SKM-1 treated with dmso at 0.1 percent for 144 hours (cell line): ENCODE measurements around the gene RIF1.
A peak's percentile ranks its signal among the peaks of the same experiment; 100 is the strongest.
"Not testable (repeated sequence)": the region's sequence is repeated elsewhere in the genome, so short reads cannot be mapped to it uniquely, and the experiment has no call there.

Source experiments
- DNase-seq: peaks from one replicate; lab custom pipeline; 2025; ENCODE audit not compliant: unreplicated experiment; lab: John Stamatoyannopoulos, UW

Gene RIF1

GRCh38 chr2:151408788-151409600 is 708 bp upstream of the RIF1 start:
- no peak for DNase-seq

GRCh38 chr2:151410485-151410834 is 758 bp downstream of the RIF1 start:
- peak; percentile 9 for DNase-seq

- no peak for DNase-seq
Measured at GRCh38 chr2:151417650-151418049, 7.9 kb downstream of the RIF1 start.

- DNase-seq: not testable (repeated sequence)
Measured at GRCh38 chr2:151421681-151422080, 12.0 kb downstream of the RIF1 start.

GRCh38 chr2:151422917-151423439 is 13.3 kb downstream of the RIF1 start:
- DNase-seq: no peak

- DNase-seq: no peak
Measured at GRCh38 chr2:151423760-151424159, 14.1 kb downstream of the RIF1 start.

GRCh38 chr2:151437630-151438029 is 27.9 kb downstream of the RIF1 start:
- DNase-seq: peak; percentile 5

GRCh38 chr2:151438506-151438905 is 28.8 kb downstream of the RIF1 start:
- DNase-seq: no peak

- no peak for DNase-seq
Measured at GRCh38 chr2:151439127-151439526, 29.4 kb downstream of the RIF1 start.

- DNase-seq: no peak
Measured at GRCh38 chr2:151459358-151459757, 49.7 kb downstream of the RIF1 start.

- no peak for DNase-seq
Measured at GRCh38 chr2:151465771-151466170, 56.1 kb downstream of the RIF1 start.

- no peak for DNase-seq
Measured at GRCh38 chr2:151470556-151470955, 60.9 kb downstream of the RIF1 start.

GRCh38 chr2:151472966-151473365 is 63.3 kb downstream of the RIF1 start:
- DNase-seq: no peak

- DNase-seq: peak; percentile 20
Measured at GRCh38 chr2:151475071-151475470, 65.4 kb downstream of the RIF1 start.

GRCh38 chr2:151476287-151476686 is 66.6 kb downstream of the RIF1 start:
- no peak for DNase-seq

- no peak for DNase-seq
Measured at GRCh38 chr2:151478011-151478410, 68.3 kb downstream of the RIF1 start.

GRCh38 chr2:151481744-151482143 is 72.0 kb downstream of the RIF1 start:
- no peak for DNase-seq

GRCh38 chr2:151482171-151482725 is 72.5 kb downstream of the RIF1 start:
- no peak for DNase-seq

- no peak for DNase-seq
Measured at GRCh38 chr2:151483546-151483945, 73.8 kb downstream of the RIF1 start.

GRCh38 chr2:151484100-151484499 is 74.4 kb downstream of the RIF1 start:
- no peak for DNase-seq

GRCh38 chr2:151486053-151486452 is 76.4 kb downstream of the RIF1 start:
- no peak for DNase-seq

GRCh38 chr2:151490276-151490675 is 80.6 kb downstream of the RIF1 start:
- no peak for DNase-seq

GRCh38 chr2:151491496-151491895 is 81.8 kb downstream of the RIF1 start:
- no peak for DNase-seq
